ENCODE results near the gene RFC3.
"Not testable (repeated sequence)": the region's sequence is repeated elsewhere in the genome, so short reads cannot be mapped to it uniquely, and the experiment has no call there.

RFC3 gene

DNA sequence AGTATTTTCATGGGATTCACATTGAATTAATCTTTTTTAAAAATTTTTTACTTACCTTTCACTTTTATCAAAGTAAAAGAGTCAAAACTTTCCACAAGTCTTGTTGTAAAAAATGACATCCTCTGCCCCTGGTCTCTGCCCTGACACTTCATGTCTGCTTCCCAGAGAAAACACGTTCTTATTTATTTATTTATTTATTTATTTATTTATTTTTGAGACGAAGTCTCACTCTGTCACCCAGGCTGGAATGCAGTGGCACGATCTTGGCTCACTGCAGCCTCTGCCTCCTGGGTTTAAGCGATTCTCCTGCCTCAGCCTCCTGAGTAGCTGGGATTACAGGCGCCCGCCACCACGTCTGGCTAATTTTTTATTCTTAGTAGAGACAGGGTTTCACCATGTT, 5.1 kb upstream of the RFC3 start:
- DNase-seq: not testable (repeated sequence)

DNA sequence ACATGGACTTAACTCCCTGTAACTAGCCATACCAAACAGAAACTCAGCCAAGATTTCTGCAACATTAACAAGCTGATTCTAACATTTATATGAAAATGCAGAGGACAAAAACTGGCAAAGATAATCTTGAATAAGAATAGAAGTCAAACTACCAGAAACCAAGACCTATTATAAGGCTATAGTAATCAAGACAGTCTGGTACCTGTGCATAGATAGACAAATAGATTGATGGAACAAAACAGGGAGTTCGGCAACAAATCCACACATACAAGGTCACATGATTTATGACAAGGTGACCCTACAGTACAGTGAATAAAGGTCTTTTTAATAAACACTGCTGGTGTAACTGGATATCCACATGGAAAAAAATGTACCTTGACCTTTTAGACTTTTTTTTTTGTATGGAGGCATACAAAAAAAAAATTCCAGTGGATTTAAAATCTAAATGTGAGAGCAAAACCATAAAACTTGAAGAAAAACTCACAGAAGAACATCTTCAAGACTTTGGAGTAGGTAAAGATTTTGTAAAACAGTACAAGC, 2.9 kb upstream of the RFC3 start:
- no peak for DNase-seq

DNA sequence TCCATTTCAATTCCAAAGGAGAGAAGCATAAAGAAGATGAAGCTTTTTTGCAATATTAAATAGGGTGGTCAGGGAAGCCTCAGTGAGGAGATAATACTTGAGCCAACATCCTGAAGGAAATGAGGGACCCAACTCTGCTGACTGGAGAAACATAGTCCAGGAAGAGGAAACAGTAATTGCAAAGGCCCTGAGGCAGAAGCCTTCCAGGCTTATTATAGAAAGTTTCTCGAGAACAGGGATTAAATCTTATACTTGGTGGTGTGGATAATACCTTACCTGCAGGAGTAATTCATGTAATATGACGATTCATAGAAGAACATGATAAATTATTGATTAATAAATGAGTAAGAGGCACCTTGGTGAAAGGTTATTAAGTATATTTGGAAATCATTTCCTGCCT, 1.0 kb upstream of the RFC3 start:
- no peak for DNase-seq

DNA sequence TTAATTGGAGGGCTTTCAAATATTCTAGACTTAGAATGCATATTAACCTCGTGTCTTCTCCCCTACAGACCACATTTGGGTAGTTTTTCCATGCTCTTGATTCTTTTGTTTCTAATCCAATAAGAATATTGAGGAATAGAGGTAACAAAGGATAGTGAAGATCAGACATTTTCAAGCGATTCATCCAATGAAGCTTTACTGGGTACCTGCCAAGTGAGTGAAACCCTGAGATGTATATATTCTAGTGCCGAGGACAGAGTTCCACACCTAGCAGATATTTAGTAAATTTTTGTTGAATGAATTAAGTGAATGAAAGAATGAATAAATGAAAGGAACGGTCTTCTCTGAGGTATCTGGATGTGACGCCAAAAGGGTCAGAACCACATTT, 442 bp upstream of the RFC3 start:
- no peak for DNase-seq

DNA sequence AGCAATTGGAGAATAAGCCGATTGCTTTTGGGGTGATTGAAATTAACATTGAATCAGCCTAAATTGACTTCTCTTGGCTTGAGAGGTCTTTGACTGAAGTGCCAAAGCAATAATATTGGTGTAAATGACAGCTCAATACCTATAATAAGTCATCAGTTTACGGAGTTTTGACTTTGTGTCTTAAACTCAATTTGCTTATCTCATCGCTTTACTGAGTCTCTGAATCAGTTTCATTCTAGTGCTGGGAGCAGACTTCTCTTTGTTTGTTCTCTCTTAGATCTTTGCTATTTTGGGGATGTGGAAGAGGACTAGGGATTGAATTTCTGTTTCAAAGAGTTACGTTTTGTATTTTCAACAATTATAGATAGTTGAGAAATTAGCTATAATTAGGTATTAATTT, 7.1 kb downstream of the RFC3 start:
- DNase-seq: no peak

DNA sequence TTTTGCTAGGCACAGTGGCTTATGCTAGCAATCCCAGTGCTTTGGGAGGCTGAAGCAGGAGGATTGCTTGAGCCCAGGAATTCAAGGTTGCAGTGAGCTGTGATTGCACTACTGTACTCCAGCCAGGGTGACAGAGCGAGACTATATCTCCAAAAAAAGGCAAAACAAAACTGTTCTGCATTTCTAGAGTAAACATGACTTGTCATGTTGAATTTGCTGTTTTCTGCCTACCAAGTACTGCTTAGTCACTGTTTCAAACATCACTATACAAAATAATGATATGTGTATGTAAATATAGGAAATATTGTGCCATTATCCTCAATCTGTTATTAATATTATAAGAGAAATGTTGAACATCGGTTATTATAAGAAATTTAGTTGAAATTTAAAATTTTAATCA, 9.2 kb downstream of the RFC3 start:
- no peak for DNase-seq

DNA sequence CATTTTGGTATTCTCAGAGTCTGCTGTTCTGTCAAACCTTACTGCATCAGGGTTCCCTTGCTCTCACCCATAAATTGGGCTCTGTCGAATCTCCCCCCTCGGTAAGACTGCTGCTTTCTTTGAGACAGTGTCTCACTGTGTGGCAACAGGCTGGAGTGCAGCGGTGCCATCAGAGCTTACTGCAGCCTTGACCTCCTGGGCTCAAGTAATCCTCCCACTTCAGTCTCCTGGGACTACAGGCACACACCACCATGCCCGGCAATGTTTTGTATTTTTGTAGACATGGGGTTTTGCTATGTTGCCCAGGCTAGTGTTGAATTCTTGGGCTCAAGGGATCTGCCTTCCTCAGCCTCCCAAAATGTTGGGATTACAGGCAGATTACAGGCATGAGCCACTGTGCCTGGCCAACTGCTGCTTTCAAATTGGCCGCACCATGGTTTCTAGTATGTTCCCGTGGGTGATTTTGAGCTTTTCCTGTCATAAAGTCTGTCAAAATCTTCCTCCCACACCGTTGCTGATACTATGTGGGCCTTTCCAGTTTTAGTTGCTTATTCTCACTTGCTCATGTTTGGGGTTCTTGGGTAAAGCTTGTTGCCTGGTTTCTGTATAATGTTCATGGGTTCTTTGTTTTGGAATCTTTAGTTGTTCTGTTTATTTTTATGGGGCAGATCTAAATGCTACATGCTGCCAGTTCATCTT, 10.6 kb downstream of the RFC3 start:
- DNase-seq: no peak

DNA sequence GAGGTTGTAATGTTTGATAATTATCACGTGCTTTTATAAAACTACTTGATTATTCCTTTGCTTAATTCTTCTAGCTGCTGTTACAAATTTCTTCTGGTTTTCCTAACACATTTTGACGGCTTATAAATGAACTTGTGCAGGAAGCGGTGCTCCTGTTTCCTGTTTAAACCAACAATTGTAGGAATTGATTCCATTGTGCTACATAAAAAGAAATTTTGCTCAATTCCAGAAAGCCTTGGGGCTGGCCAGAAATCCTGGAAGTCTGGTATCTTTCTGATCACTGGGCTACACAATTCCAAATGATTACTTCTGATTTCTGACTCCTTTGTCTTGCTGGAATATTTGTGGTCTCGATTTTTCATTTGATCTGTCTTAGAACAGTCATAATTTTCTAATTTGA, 14.9 kb downstream of the RFC3 start:
- DNase-seq: no peak

DNA sequence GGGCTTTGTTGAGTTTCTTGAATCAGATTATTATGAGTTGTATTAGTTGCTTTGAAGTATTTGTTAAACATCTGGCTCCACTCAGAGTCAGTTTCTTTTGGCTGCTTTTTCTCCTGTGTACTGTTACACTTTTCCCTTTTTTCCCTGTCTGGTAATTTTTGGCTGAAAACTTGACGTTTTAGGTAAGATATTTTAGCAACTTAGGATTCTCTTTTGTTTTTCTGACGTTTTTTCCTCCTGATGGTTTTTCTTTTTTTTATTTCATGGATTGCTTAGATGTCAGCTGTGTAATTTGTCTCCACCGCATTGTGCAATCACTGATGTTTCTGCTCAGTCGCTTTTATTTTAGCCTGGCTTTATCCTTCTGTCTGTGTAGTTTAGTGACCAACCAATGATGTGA, 20.7 kb downstream of the RFC3 start:
- no peak for DNase-seq

DNA sequence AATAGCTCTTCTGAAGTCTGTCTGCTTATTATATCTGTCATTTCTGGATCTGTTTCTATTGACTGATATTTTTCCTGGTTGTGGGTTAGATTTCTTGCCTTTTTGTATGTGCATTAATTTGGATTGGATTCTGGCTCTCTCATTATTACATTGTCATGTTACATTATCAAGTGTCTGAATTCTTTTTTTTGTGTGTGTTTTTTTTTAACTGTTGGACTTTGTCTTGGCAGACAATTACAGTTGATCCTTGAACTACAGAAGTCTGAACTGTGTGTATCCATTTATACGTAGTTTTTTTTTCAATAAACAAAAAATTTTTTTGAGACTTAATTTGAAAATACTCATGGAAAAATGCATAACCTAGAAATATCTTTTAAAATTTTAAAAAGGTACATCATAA, 22.5 kb downstream of the RFC3 start:
- DNase-seq: no peak

DNA sequence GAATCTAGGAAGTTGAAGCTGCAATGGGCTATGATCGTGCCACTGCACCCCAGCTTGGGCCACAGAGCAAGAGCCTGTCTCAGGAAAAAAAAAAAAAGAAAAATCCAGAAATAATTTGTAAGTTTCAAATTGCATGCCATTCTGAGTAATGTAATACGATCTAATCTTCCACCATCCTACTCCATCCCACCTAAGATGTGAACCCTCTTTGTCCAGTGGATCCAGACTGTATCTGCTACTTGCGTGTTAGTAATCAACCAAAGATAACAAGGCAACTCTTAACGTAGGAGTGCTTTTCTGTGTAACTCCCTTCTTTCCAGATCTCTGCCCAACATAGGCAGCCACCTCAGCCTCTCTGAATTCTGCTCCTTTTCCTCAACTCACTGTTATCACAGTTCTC, 24.3 kb downstream of the RFC3 start:
- no peak for DNase-seq

DNA sequence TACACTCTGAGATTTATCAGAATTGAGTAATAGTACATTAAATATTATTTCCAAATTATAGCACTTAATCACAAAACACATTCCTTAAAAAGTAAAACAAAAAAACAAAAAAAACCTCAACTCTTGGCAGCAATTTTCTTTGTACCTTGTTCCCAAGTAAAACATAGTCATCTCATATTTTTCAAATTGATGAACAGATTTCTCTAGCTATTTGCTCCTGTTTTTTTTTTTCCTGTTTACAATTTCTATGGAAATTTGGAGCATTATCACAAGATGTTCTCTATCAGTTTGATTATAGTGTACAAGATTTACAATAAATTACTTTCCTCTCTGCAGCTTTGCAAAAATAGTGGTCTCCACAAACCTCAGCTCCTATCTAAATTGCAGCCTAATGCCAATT, 25.0 kb downstream of the RFC3 start:
- no peak for DNase-seq

DNA sequence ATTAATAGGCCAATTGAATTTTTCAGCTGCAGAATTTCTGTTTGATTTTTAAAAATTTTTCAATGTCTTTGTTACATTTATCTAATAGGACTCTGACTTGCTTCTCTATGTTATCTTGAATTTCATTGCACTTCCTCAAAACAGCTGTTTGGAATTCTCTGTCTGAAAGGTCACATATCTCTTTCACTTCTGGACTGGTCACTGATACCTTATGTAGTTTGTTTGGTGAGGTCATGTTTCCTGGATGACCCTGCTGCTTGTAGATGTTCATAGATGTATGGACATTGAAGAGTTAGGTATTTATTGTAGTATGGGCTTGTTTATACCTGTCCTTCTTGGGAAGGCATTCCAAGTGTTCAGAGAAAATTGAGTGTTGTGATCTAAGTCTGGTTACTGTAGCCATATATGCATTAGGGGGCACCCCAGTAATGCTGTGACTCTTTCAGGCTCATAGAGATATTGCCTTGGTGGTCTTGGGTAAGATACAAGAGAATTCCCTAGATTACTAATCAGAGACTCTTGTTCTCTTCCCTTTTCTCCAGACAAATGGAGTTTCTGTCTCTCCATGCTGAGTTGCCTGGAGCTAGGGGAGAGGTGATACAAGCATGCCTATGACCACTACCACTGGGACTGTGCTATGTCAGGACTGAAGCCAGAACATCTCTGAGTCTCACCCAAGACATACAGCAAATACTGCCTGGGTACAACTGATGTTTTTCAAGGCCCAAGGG, 27.8 kb downstream of the RFC3 start:
- no peak for DNase-seq

DNA sequence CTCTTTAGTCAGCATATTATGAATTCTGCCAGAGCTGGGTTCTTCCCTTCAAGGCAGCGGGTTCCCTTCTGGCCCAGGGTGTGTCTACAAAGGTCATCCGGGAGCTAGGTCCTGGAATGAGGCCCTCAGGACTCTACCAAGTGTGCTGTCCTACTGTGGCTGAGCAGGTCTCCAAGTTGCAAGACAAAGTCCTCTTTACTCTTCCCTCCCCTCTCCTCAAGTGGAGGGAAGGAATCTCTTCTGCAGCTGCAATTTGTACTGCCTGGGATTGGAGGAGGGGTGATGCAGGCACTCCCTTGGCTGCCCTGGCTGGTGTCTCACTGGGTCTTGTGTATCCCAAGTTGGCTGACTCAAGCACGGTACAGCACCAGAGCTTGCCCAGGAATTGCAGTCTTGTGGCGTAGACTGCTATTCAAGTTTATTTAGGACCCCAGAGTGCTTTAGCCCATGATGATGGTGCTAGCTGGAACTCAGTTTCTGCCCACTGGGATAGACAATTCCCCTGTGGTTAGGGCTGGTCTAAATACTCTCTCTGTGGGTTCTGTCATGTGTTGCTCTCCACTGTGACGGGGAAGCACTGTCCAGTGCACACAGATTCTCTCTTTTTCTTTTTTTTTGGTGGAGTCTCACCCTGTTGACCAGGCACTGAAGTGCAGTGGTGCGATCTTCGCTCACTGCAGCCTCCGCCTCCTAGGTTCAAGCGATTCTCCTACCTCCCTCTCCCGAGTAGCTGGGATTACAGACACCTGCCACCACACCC, 28.5 kb downstream of the RFC3 start:
- DNase-seq: no peak

DNA sequence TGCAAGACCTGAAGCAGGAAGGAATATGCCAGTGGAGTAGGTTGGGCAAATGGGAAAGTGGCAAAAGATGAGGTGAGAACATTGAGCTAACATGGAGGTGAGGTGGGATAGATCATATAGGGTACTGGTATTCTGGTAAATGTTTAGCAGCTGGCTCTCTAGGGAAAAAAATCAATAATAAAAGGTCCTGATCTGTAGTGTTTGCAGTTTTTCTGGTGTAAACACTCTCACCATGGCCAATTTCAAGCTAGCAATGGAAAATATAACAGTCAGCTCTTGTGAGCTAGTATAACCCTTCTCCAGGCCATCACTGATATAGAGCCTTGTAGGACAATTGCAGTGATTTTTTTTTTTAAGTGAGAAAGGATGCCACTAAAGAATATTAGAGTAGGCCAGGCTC, 31.3 kb downstream of the RFC3 start:
- DNase-seq: no peak

DNA sequence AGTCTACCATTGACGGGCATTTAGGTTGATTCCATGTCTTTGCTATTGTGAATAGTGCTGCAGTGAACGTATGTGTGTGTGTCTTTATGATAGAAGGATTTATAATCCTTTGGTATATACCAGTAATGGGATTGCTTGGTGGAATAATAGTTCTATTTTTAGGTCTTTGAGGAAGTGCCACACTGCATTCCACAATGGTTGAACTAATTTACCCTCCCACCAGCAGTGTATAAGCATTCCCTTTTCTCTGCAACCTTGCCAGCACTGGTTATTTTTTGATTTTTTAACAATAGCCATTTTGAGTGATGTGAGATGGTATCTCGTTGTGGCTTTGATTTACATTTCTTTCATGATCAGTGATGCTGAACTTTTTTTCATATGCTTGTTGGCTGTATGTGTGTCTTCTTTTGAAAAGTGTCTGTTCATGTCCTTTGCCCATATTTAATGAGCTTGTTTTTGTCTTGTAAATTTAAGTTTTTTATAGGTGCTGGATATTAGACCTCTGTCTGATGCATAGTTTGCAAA, 37.5 kb downstream of the RFC3 start:
- DNase-seq: no peak

DNA sequence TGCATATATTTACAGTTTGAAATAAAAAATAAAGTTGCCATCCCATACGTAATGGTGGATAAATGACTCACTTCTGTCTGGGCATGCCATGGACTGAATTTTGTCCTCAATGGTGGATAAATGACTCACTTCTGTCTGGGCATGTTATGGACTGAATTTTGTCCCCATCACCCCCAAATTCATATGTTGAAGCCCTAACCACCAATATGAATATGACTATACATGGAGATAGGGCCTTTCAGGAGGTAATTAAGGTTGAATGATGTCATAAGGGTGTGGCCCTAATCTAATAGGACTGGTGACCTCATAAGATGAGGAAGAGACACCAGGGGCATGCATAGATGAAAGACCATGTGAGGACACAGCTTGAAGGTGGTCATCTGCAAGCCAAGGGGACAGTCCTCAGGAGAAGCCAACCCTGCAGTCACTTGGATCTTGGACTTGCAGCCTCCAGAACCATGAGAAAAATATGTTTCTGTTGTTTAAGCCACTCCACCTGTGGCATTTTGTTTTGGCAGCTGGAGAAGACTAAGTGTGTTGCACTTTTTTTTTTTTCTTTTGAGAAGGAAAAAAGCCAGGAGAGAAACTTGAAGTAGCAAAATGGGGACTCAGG, 41.8 kb downstream of the RFC3 start:
- DNase-seq: no peak

DNA sequence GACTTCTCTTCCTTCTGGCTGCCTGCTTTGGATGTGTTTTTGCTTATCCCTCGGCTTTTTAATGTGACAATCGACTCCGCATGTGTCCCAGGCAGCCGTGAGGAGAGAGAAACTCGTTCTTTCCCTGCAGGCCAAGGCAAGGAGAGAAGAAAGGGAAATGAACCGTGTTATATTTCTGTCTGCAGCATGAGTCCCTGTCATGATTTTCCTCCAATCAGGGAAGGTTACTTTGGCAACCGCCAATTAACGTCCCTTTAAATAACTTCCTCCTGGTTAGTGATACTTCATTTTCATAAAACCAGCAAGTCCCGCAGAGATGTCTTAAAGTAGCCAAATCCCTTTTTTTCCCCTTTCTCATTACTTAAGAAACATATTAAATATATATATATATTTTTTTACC, 42.6 kb downstream of the RFC3 start:
- DNase-seq: no peak

DNA sequence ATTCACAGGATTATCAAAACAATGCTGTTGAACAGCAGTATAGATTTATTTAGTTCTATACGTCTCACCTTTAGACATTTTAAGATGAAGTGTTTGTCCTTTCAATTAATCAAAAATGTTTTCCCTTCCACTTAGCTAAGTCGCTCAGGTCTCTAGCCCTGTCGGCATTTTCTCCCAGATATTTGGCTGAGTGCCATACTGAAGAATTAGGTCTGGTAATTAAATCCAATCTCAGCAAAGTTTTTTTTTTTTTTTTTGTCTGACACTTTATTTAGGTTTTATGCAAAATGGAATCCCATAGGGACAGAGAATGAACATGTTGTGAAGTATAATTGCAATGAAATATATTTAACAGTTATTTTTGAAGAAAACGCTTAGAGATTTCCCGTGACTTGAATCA, 44.1 kb downstream of the RFC3 start:
- no peak for DNase-seq

DNA sequence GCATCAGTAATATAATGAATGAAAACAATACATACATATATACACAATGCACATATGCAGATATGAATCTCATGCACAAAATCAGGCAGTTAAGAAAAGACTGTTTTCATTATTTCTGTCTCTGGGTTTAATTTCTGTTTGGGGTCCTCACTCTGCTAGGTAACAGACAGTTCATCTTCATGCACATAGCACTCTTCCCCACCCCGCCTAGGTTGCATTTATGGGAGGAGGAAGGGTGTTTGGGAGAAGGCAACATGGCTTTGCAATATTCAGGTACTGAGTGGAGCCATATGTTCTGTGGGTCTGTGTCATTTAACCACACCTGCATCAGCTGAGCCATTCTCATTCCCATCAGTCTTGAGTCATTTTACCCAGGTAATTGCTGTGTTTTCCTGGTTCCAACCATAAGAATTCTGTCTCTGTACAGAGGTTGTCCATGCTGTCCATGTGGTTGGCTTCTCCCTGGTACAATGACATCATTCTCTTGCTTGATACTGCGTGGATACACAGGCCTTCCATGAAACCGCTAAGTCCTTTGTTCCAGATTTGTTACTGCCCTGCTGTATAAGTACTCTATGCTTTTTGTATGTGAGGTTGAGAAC, 45.3 kb downstream of the RFC3 start:
- no peak for DNase-seq

DNA sequence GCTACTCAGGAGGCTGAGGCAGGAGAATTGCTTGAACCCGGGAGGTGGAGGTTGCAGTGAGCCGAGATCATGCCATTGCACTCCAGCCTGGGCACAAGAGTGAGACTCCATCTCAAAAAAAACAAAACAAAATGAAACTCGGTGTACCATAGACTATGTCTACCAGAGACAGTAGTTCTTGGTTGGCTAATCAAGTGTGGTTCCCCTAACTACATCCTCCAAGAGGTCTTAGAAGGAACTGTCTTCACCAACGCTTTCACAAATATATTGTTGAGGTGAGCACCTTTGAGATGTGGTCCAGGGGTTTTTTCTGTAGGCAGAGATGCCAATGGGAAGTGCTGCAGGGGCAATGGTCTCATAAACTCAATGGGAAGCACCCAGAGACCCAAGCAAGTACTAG, 48.0 kb downstream of the RFC3 start:
- no peak for DNase-seq

DNA sequence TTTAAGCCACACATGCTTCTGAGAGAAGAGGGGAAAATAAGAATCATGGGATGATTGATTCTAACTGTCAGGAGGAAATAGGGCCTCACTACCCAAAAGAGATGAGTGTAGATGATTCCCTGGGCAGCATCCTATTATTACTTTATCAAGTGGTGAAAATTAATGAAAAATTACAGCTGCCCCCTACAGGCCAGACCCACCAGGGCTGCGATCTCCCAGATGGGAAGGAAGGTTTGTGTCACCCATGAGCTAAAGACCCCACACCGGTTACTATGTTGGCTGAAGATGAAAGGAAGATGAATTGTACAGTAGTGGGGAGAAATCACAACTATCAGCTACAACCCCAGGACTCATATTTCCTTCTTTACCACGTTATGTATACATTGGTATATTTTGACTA, 49.5 kb downstream of the RFC3 start:
- no peak for DNase-seq

All from AML-193 (cell line).